ENCODE results near the gene SH3BP2.

Gene SH3BP2

GRCh38 chr4:2860391-2861348 lies 67.8 kb downstream of the SH3BP2 start:
- TF ChIP-seq SPI1 (IDR thresholded peaks at IDR 0.05; ENCODE audit: low read depth, low read length): no peak
- no peak for TF ChIP-seq TAF1 (IDR thresholded peaks at IDR 0.05; ENCODE audit: low read depth, low read length)
- TF ChIP-seq POLR2AphosphoS5 (IDR thresholded peaks at IDR 0.05; ENCODE audit: low read depth, low read length): no peak
- no peak for TF ChIP-seq POU2F2 (IDR thresholded peaks at IDR 0.05; ENCODE audit: low read depth, low read length)
- TF ChIP-seq POLR2A (IDR thresholded peaks at IDR 0.05; ENCODE audit: low read depth, low read length): no peak
- no peak for TF ChIP-seq PAX5 (IDR thresholded peaks at IDR 0.05; ENCODE audit: insufficient read depth, low read length, severe bottlenecking)
- no peak for DNase-seq (ENCODE audit: insufficient read length, low spot score)
- FAIRE-seq: no peak

DNA sequence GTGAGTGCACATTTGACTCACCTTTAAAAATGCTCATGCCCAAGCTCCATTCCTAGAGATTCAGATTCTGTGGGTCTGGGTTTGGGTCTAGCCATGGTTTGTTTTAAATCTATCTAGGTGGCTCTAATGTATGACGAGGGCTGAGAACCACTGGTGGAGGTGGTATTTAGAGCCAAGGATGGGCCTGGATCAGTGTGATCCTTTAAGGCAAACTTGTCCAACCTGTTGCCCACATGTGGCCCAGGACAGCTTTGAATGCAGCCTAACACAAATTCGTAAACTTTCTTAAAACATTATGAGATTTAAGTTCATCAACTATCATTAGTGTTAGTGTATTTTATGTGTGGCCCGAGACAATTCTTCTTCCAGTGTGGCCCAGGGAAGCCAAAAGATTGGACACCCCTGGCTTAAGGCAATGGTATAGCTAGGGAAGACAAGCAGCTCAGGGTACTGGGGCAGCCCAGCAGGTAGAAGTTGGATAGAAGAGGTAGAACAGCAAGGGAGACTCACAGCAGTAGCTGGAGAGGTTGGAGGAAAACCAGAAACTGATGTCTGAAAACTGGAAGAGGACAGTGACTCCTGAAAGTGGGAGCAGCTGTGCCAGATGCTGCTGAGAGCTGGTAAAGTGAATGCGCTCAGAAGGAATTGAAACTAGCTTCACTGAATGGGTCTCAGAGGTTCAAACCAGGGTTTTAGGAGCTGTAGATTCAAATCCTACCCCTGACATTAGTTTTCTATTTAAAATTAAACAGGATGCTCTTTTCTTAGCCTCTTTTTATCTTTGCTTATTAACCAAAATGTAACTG lies 68.9 kb downstream of the SH3BP2 start:
- TF ChIP-seq SPI1 (IDR thresholded peaks at IDR 0.05; ENCODE audit: low read depth, low read length) (peak; percentile 72), POLR2AphosphoS5 (IDR thresholded peaks at IDR 0.05; ENCODE audit: low read depth, low read length) (no peak), TAF1 (IDR thresholded peaks at IDR 0.05; ENCODE audit: low read depth, low read length) (no peak), POU2F2 (IDR thresholded peaks at IDR 0.05; ENCODE audit: low read depth, low read length) (no peak), PAX5 (IDR thresholded peaks at IDR 0.05; ENCODE audit: insufficient read depth, low read length, severe bottlenecking) (no peak), POLR2A (IDR thresholded peaks at IDR 0.05; ENCODE audit: low read depth, low read length) (no peak)
- DNase-seq (ENCODE audit: insufficient read length, low spot score): no peak
- FAIRE-seq: peak; percentile 45

DNA sequence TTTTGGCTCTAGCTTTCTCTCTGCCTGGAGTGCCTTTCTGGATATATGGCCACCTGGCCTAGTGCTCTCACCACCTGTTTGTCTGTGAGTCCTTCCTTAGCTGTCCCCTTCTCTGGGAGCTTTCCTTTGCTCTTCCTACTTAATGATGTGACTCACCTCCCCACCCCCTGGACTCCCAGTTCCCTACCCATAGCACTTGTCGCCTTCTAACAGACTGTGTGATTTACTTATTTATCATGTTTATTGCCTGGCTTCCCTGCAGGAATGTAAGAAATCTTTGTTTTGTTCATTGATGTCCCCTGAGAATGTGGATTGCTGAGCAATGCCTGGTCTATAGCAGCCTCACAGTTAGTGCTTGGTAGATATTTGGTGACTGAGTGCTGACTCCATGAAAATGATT lies 69.6 kb downstream of the SH3BP2 start:
- TF ChIP-seq POLR2AphosphoS5 (IDR thresholded peaks at IDR 0.05; ENCODE audit: low read depth, low read length) (no peak), SPI1 (IDR thresholded peaks at IDR 0.05; ENCODE audit: low read depth, low read length) (no peak; the same call in 1 of the 2 replicates), POLR2A (IDR thresholded peaks at IDR 0.05; ENCODE audit: low read depth, low read length) (no peak), POU2F2 (IDR thresholded peaks at IDR 0.05; ENCODE audit: low read depth, low read length) (no peak), PAX5 (IDR thresholded peaks at IDR 0.05; ENCODE audit: insufficient read depth, low read length, severe bottlenecking) (no peak), TAF1 (IDR thresholded peaks at IDR 0.05; ENCODE audit: low read depth, low read length) (no peak)
- no peak for DNase-seq (ENCODE audit: insufficient read length, low spot score)
- FAIRE-seq: no peak

DNA sequence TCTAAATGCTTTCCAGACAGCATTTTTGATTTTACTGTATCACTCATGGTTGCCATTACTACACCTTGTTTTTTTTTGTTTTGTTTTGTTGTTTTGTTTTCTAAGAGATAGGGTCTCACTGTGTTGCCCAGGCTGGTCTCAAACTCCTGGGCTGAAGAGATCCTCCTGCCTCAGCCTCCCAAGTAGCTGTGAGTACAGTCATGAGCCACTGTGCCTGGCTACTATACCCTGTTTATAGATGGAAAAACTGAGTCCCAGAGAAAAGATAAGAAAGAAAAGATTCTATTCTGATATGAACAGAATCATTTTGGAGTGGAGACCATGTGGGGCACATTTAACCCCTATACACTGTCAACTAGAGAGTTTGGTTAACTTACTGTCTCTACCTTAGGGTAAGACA lies 70.8 kb downstream of the SH3BP2 start:
- DNase-seq (ENCODE audit: insufficient read length, low spot score) (no peak), FAIRE-seq (no peak)
- no peak for TF ChIP-seq SPI1 (IDR thresholded peaks at IDR 0.05; ENCODE audit: low read depth, low read length)
- TF ChIP-seq POLR2AphosphoS5 (IDR thresholded peaks at IDR 0.05; ENCODE audit: low read depth, low read length): no peak
- no peak for TF ChIP-seq PAX5 (IDR thresholded peaks at IDR 0.05; ENCODE audit: insufficient read depth, low read length, severe bottlenecking)
- no peak for TF ChIP-seq TAF1 (IDR thresholded peaks at IDR 0.05; ENCODE audit: low read depth, low read length)
- no peak for TF ChIP-seq POU2F2 (IDR thresholded peaks at IDR 0.05; ENCODE audit: low read depth, low read length)
- TF ChIP-seq POLR2A (IDR thresholded peaks at IDR 0.05; ENCODE audit: low read depth, low read length): no peak

DNA sequence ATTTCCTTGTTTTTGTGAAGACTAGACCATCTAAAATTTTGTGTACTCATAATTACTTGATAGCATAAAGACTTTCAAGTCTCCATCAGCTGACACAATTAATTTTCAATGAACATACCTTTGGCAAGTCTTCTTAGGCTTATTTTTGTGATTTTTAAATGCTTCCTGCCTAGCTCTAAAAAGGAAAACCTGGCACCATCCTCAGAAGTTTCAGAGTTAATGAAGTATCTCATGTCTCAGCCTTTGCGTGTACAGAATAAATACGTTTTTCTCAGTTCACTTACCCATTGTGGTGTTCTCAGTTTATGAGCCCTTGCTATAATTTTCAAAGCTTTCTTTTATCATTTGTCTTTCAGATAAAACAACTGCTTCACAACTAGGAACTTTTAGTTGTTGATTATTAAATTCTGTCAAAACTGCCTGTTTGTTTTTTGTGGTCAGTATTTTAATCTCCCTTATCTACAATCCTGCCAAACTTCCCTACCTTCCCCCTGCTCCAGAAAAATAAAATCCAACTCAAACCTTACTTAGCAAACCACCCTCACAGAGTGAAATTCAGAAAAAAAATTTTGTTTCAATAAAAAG lies 72.4 kb downstream of the SH3BP2 start:
- TF ChIP-seq POU2F2 (IDR thresholded peaks at IDR 0.05; ENCODE audit: low read depth, low read length) (no peak), PAX5 (IDR thresholded peaks at IDR 0.05; ENCODE audit: insufficient read depth, low read length, severe bottlenecking) (no peak)
- no peak for DNase-seq (ENCODE audit: insufficient read length, low spot score)
- no peak for FAIRE-seq

DNA sequence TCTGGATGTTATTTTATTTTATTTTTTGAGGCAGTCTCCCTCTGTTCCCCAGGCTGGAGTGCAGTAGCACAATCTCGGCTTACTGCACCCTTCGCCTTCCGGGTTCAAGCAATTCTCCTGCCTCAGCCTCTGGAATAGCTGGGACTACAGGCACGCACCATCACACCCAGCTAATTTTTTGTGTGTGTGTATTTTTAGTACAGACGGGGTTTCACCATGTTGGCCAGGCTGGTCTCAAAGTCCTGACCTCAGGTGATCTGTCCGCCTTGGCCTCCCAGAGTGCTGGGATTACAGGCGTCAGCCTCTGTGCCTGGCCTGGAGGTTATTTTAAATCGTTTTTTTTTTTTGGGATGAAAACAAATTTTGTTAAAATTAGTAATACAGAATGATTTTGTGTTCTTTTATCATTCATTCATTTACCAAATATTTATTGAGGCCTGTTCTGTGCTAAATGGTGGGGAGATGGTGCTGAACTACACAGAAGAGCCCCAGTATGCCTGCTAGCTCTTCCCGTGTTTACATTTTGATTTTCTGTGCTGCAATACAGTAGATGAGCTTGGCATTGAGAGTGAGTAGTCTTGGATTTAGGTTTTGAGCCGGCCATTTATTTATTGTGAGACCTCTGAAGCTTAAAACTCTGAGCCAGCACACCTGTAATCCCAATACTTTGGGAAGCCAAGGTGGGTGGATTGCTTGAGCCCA lies 73.4 kb downstream of the SH3BP2 start:
- FAIRE-seq (no peak), DNase-seq (ENCODE audit: insufficient read length, low spot score) (no peak)
- TF ChIP-seq PAX5 (IDR thresholded peaks at IDR 0.05; ENCODE audit: insufficient read depth, low read length, severe bottlenecking) (no peak), TAF1 (IDR thresholded peaks at IDR 0.05; ENCODE audit: low read depth, low read length) (no peak), POLR2AphosphoS5 (IDR thresholded peaks at IDR 0.05; ENCODE audit: low read depth, low read length) (no peak), POU2F2 (IDR thresholded peaks at IDR 0.05; ENCODE audit: low read depth, low read length) (no peak), POLR2A (IDR thresholded peaks at IDR 0.05; ENCODE audit: low read depth, low read length) (no peak), SPI1 (IDR thresholded peaks at IDR 0.05; ENCODE audit: low read depth, low read length) (no peak)

DNA sequence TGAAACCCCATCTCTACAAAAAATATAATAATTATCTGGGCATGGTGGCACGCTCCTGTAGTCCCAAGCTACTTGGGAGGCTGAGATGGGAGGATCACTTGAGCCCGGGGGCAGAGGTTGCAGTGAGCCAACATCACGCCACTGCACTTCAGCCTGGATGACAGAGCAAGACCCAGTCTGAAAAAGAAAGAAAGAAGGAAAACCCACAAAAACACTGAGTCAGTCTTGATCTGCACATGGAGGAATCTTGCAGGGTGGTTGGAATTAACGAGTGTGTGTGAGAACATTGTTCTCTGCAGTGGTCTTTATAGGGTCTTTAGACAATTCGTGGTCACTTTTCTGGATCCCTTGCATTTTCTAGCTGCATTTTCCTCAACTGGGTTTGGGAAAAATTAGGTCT lies 74.0 kb downstream of the SH3BP2 start:
- FAIRE-seq: no peak
- no peak for DNase-seq (ENCODE audit: insufficient read length, low spot score)
- no peak for TF ChIP-seq POLR2A (IDR thresholded peaks at IDR 0.05; ENCODE audit: low read depth, low read length)
- no peak for TF ChIP-seq POLR2AphosphoS5 (IDR thresholded peaks at IDR 0.05; ENCODE audit: low read depth, low read length)
- TF ChIP-seq POU2F2 (IDR thresholded peaks at IDR 0.05; ENCODE audit: low read depth, low read length): no peak
- TF ChIP-seq TAF1 (IDR thresholded peaks at IDR 0.05; ENCODE audit: low read depth, low read length): no peak

DNA sequence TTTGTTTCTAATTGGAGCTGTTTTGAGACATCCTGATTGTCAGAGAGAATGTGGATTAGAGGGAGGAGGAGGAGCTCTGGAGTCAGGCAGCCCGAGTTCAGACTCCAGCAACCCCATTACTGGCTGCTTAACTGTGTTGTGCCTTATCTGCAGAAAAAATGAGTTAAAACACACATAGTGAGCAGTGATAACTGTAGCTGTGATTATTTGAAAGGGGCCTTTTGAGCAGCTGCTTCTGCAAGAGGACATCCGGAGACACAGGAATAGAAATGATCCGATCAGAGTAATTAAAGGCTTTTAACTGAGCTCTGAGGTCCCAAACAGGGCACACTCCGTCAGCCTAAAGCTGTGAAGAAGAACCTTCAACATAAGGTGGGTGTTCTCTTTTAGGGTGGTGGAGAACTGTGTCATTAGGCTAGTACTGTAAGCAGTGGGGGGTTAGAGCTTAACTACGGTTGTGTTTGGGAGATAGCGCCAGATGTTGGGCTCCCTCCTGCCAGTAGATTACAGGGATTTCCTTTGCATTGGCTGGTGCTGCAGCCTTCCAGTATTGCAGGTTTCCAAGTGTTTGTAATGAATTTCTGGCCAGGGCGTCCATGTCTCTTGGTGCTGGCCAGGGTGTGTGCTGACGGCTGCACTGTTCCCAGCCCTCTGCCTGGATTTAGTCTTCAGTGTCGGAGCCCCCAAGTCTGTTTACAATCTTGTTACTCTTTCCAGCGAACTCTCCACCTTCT lies 75.0 kb downstream of the SH3BP2 start:
- FAIRE-seq: no peak
- no peak for TF ChIP-seq POU2F2 (IDR thresholded peaks at IDR 0.05; ENCODE audit: low read depth, low read length)
- TF ChIP-seq POLR2AphosphoS5 (IDR thresholded peaks at IDR 0.05; ENCODE audit: low read depth, low read length): no peak
- TF ChIP-seq TAF1 (IDR thresholded peaks at IDR 0.05; ENCODE audit: low read depth, low read length): no peak
- no peak for TF ChIP-seq POLR2A (IDR thresholded peaks at IDR 0.05; ENCODE audit: low read depth, low read length)
- no peak for TF ChIP-seq PAX5 (IDR thresholded peaks at IDR 0.05; ENCODE audit: insufficient read depth, low read length, severe bottlenecking)
- no peak for TF ChIP-seq SPI1 (IDR thresholded peaks at IDR 0.05; ENCODE audit: low read depth, low read length)

More for the DNA sequence above, 75.0 kb downstream of the SH3BP2 start:
- no peak for DNase-seq (ENCODE audit: insufficient read length, low spot score)
